Adrenal gland (tissue), 5 donors: ENCODE data around the gene AGPAT2.

Source experiments
- POLR2A ChIP-seq, 2 donors: fragments of 450-650 bp; IDR thresholded peaks; one replicate each; pipeline ENCODE4 v1.6.1; 2017; ENCODE audit warnings: antibody characterized with exemption in 2 of 2, mild to moderate bottlenecking in 2 of 2, moderate library complexity in 1 of 2
- TF ChIP-seq, protein P1 (sequence below), 6 experiments: fragments of 450-650 bp in 4 of 6; fragments of 200-600 bp in 2 of 6; sonication (generic) in 1 of 6; IDR thresholded peaks; 1 replicate in 5 of 6; 2 replicates in 1 of 6; pipeline versions ENCODE4 v1.5.1 to v1.8.0; 2016 to 2021; ENCODE audit warnings: antibody characterized with exemption in 6 of 6, mild to moderate bottlenecking in 2 of 6, moderate library complexity in 1 of 6
- donor health status: DM: no; HTN: no; CAD: no.

DNA sequence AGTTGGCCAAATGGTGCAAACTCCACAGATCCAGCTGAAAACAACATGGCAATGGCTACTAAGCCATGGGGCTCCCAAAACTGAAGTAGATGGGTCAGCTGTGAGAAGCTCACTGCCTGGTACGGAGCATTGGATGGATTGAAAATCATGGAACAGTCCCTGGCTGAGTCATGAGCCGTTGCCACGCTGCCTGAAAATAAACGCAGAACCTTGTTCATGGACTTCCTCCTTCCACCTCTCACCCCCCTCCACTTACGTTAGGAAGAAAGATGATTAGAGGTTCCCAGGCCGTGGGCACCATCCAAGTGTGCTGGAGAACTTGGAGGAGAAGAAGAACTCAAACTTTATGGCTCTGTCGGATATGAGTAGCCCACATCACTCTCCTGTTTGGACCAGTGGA is 18.3 kb upstream of the AGPAT2 start:
- TF ChIP-seq, protein P1, sequence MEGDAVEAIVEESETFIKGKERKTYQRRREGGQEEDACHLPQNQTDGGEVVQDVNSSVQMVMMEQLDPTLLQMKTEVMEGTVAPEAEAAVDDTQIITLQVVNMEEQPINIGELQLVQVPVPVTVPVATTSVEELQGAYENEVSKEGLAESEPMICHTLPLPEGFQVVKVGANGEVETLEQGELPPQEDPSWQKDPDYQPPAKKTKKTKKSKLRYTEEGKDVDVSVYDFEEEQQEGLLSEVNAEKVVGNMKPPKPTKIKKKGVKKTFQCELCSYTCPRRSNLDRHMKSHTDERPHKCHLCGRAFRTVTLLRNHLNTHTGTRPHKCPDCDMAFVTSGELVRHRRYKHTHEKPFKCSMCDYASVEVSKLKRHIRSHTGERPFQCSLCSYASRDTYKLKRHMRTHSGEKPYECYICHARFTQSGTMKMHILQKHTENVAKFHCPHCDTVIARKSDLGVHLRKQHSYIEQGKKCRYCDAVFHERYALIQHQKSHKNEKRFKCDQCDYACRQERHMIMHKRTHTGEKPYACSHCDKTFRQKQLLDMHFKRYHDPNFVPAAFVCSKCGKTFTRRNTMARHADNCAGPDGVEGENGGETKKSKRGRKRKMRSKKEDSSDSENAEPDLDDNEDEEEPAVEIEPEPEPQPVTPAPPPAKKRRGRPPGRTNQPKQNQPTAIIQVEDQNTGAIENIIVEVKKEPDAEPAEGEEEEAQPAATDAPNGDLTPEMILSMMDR (IDR thresholded peaks at IDR 0.05): no peak
- no peak for TF ChIP-seq POLR2A (IDR thresholded peaks at IDR 0.05)
